Vagina (tissue), 2 donors: ENCODE data around the gene NDUFA5. TPM values are rescaled to one million over a fixed set of nuclear protein-coding genes. Genes with fewer than 3 reads are reported as not detected.

Experiments used
- DNase-seq, 2 donors: peaks; one replicate each; pipeline ENCODE4 v3.0.0-alpha.2; 2017; ENCODE audit errors: extremely low spot score in 2 of 2
- H3K27ac ChIP-seq: fragments of 200-600 bp; sonication (generic); one replicate; pipeline ENCODE4 v1.5.1; 2019
- H3K27me3 ChIP-seq: fragments of 200-600 bp; sonication (generic); one replicate; pipeline ENCODE4 v1.5.1; 2019
- H3K36me3 ChIP-seq, 2 donors: fragments of 200-600 bp; sonication (generic); one replicate each; pipeline ENCODE4 v1.5.1; 2017 to 2019
- H3K4me1 ChIP-seq: fragments of 200-600 bp; sonication (generic); one replicate; pipeline ENCODE4 v1.5.1; 2019
- H3K4me3 ChIP-seq, 2 donors: fragments of 200-600 bp; sonication (generic); 1 replicate in 1 of 2; 2 replicates in 1 of 2; pipeline ENCODE4 v1.5.1; 2016 to 2019
- H3K9me3 ChIP-seq: fragments of 200-600 bp; sonication (generic); one replicate; pipeline ENCODE4 v1.5.1; 2019
- POLR2A ChIP-seq, 2 donors: fragments of 450-650 bp; IDR thresholded peaks; one replicate each; pipeline ENCODE4 v1.6.1; 2017; ENCODE audit warnings: antibody characterized with exemption in 2 of 2, mild to moderate bottlenecking in 2 of 2, moderate library complexity in 2 of 2
- POLR2AphosphoS5 ChIP-seq, 2 donors: sonication (generic); formaldehyde crosslinking; IDR thresholded peaks; one replicate each; pipeline ENCODE4 v1.9.0; 2017; ENCODE audit warnings: antibody characterized with exemption in 2 of 2, mild to moderate bottlenecking in 2 of 2, low read depth in 1 of 2; ENCODE audit not compliant: insufficient read depth in 1 of 2
- intact Hi-C: fragments of 100-400 bp; cut with DNase I; formaldehyde crosslinking; loops from one replicate; pipeline ENCODE4 v1.15.1; 2023
- total RNA-seq: library from RNA; depleted of rRNA; stranded (reverse); fragments of >200 nt; gene quantifications from one replicate; pipeline ENCODE4 v1.2.3, GENCODE V29; 2016
- TF ChIP-seq, protein P1 (sequence below), 3 experiments: fragments of 450-650 bp in 2 of 3; fragments of 200-600 bp in 1 of 3; sonication (generic) in 1 of 3; IDR thresholded peaks; one replicate each; pipeline ENCODE4 v1.5.1; 2017 to 2019; ENCODE audit warnings: antibody characterized with exemption in 3 of 3, mild to moderate bottlenecking in 2 of 3, moderate library complexity in 2 of 3

NDUFA5 gene
- total RNA-seq, 1 donor from 2014 or later, result 25.8 TPM

DNA sequence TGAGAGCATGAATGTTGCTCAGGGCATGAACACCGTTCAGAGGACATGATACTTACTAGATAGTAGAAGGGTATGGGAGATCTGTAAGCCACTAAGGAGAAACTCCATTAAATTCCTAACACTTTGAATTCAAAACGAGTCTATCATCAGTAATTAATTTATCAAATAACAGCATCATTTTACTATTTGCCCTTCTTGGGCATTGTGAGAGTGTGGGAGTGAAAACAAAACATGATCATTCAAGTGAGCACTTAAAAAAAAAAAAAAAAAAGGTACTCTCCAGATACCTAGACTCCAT, 23.5 kb upstream of the NDUFA5 start:
- no peaks in the 10 kb centered on the region for H3K9me3 ChIP-seq
- TF ChIP-seq, protein P1, sequence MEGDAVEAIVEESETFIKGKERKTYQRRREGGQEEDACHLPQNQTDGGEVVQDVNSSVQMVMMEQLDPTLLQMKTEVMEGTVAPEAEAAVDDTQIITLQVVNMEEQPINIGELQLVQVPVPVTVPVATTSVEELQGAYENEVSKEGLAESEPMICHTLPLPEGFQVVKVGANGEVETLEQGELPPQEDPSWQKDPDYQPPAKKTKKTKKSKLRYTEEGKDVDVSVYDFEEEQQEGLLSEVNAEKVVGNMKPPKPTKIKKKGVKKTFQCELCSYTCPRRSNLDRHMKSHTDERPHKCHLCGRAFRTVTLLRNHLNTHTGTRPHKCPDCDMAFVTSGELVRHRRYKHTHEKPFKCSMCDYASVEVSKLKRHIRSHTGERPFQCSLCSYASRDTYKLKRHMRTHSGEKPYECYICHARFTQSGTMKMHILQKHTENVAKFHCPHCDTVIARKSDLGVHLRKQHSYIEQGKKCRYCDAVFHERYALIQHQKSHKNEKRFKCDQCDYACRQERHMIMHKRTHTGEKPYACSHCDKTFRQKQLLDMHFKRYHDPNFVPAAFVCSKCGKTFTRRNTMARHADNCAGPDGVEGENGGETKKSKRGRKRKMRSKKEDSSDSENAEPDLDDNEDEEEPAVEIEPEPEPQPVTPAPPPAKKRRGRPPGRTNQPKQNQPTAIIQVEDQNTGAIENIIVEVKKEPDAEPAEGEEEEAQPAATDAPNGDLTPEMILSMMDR (IDR thresholded peaks at IDR 0.05), result peak in 1 of 3 experiments; percentile 2
- TF ChIP-seq POLR2AphosphoS5 (IDR thresholded peaks at IDR 0.05; ENCODE audit: insufficient read depth in 1 of 2, low read depth in 1 of 2), result no peak
- H3K4me1 ChIP-seq, result no peaks in the 10 kb centered on the region
- no peak for DNase-seq
- no peaks in the 10 kb centered on the region for H3K27me3 ChIP-seq
- H3K4me3 ChIP-seq, result no peak overlapping the region
- intact Hi-C loops, result no loop called here
- no peaks in the 10 kb centered on the region for H3K36me3 ChIP-seq
- H3K27ac ChIP-seq, result no peak overlapping the region

DNA sequence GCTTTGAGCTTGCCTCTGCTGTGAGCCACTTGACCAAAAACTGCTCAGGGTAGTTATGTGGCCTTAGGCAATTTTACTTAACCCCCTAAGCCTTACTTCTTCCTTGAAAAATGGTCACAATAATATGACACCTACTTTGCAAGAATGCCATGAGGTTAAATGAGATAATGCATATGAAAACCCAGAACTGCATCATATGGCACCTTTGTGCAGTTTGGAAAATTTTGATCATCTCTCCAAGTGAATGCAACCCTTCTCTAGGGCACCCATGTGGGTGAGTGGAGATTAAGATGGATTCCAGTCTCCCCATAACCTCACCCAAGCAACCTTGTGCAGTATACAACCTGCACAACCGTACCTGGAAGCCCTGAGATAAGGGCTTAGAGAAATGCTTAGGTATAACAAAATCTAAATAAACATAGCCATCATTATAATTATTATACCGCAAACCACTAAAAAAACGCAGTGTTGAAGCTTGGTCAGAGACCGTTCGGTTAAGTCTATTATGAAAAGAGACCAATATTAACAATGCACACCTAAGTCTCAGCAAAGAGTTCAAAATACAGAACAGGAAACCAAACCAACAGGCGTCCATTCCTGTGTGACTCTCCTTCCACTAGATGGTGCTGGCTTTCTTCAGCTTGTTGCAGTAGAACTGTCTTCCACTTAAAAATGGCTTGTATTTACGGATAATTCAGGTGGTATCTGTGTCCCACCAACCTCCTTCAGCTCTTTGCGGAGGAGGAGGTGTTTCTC, 23.0 kb upstream of the NDUFA5 start:
- H3K4me1 ChIP-seq, result no peaks in the 10 kb centered on the region
- H3K27me3 ChIP-seq, result no peaks in the 10 kb centered on the region
- H3K4me3 ChIP-seq, result no peak overlapping the region
- no peak for DNase-seq
- H3K9me3 ChIP-seq, result no peaks in the 10 kb centered on the region
- no peak for TF ChIP-seq POLR2AphosphoS5 (IDR thresholded peaks at IDR 0.05; ENCODE audit: insufficient read depth in 1 of 2, low read depth in 1 of 2)
- TF ChIP-seq POLR2A (IDR thresholded peaks at IDR 0.05), result no peak
- TF ChIP-seq, protein P1 (IDR thresholded peaks at IDR 0.05), result peak in 2 of 3 experiments; percentile 8 to 21
- H3K27ac ChIP-seq, result no peak overlapping the region
- H3K36me3 ChIP-seq, result no peaks in the 10 kb centered on the region
- intact Hi-C loops, result no loop called here

DNA sequence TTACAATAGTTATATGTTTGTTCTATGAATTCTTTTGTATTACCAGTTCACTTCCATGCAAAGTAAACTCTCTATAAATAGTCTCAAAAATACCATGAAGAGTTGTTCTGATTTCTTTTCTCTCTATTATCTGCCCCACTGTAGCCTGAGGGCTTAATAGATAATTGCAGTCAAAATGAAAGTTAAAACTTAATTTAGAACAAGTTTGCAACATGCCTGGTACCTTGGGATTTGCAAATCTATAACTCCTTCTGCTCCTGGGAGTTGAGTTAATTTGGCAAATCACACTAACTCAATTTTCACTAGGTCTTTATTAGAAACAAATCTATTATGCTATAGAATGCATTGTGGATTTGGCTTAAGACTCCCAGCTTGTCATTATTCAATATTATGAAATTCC, 21.8 kb upstream of the NDUFA5 start:
- Histone ChIP-seq H3K4me1 (no peaks in the 10 kb centered on the region), H3K36me3 (no peaks in the 10 kb centered on the region), H3K27ac (no peak overlapping the region), H3K9me3 (no peaks in the 10 kb centered on the region), H3K4me3 (no peak overlapping the region), H3K27me3 (no peaks in the 10 kb centered on the region)
- no peak for DNase-seq
- TF ChIP-seq POLR2A (IDR thresholded peaks at IDR 0.05), result no peak
- TF ChIP-seq, protein P1 (IDR thresholded peaks at IDR 0.05), result no peak
- TF ChIP-seq POLR2AphosphoS5 (IDR thresholded peaks at IDR 0.05; ENCODE audit: insufficient read depth in 1 of 2, low read depth in 1 of 2), result no peak
- intact Hi-C loops, result no loop called here

DNA sequence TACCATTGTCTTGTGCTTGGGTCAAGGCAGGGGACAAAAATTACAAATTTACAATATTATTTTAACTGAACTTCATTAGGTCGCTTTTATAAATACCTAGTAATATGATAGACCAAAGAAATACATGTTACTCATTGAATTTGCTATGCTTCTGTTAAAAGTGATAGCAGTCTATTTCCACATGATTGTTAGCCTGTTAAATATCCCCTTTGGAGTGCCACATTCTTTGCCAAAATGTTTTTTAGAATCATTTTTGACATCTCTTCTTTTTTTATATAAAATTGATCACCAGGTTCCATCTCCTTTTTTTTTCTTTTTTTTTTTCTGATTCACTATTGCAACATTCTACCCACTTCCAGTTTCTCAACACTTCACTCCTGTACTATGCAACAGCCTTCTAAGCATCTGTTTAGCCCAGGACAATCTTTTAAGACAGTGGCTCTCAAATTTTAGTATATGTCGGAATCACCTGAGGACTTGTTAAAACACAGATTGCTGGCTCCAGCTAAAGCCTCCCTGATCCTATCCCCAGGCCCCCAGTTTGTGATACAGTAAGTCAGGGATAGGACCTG, 16.4 kb upstream of the NDUFA5 start:
- intact Hi-C loops, result no loop called here
- TF ChIP-seq, protein P1 (IDR thresholded peaks at IDR 0.05), result no peak
- TF ChIP-seq POLR2AphosphoS5 (IDR thresholded peaks at IDR 0.05; ENCODE audit: insufficient read depth in 1 of 2, low read depth in 1 of 2) (no peak), POLR2A (IDR thresholded peaks at IDR 0.05) (no peak)
- DNase-seq, result no peak
- H3K9me3 ChIP-seq, result no peaks in the 10 kb centered on the region
- no peaks in the 10 kb centered on the region for H3K4me1 ChIP-seq
- H3K27me3 ChIP-seq, result no peaks in the 10 kb centered on the region
- H3K36me3 ChIP-seq, result no peaks in the 10 kb centered on the region
- no peak overlapping the region for H3K4me3 ChIP-seq
- no peak overlapping the region for H3K27ac ChIP-seq

DNA sequence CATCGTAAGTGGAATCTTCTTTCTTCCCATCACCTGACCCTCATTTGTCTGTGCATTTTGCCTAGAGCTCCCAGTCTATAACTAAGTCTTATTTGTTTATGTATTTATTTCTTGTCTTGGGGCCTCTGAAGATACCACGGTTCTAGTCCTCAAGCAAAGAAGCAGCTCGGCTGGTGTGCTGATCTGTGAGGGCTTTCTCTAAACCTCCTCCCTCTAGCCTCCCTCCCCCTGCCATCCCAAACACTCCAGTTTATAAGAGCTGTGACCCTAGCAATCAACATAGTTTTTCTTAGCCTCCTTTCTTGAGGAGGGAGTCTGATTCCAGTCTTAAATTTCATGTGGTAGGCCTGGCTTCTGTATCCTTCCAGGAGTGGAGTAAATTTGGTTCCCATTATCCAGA, 15.7 kb upstream of the NDUFA5 start:
- H3K4me3 ChIP-seq, result no peak overlapping the region
- no peak overlapping the region for H3K27ac ChIP-seq
- intact Hi-C loops, result no loop called here

More for the DNA sequence above, 15.7 kb upstream of the NDUFA5 start:
- Histone ChIP-seq H3K9me3 (no peaks in the 10 kb centered on the region), H3K27me3 (no peaks in the 10 kb centered on the region), H3K36me3 (no peaks in the 10 kb centered on the region), H3K4me1 (no peaks in the 10 kb centered on the region)
- TF ChIP-seq POLR2AphosphoS5 (IDR thresholded peaks at IDR 0.05; ENCODE audit: insufficient read depth in 1 of 2, low read depth in 1 of 2) (no peak), POLR2A (IDR thresholded peaks at IDR 0.05) (no peak)
- TF ChIP-seq, protein P1 (IDR thresholded peaks at IDR 0.05), result no peak
- DNase-seq, result no peak
